ENCODE results near the gene UNC13C. TPM values are rescaled to one million over a fixed set of nuclear protein-coding genes. Genes with fewer than 3 reads are reported as not detected.

UNC13C gene
- total and polyA plus RNA-seq, 2 donors (not counting 3 experiments of a cell fraction or from before 2014, with no cell fraction given), result not detected

DNA sequence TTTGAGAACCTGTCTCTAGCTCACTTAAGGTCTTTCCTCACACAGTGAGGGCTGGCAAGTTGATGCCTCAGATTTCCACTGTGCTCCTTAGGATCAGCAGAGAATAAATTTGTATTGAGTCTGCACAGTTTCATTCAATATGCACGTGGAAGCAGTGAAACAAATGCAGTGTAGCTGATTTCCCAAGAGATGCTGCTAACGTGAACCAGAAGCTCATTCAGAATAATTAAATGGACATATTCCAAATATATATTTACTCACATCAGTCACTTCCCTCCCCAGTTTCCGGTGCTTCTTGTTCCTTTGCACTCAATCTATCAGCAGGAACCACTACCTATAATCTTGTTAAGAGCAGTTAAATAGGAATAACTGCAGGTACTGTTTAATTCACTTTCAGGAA, 86.1 kb downstream of the UNC13C start:
- no peaks in the 10 kb centered on the region for H3K36me3 ChIP-seq (ENCODE audit: control insufficient read depth in 2 of 2, extremely low read depth in 1 of 2, insufficient read depth in 2 of 2, low read length in 2 of 2)
- H3K4me1 ChIP-seq (ENCODE audit: control insufficient read depth, extremely low read depth, insufficient read depth, low read length), result no peaks in the 10 kb centered on the region
- H3K9ac ChIP-seq (replicated peaks; ENCODE audit: extremely low read depth, insufficient read depth, low read length), result no peak overlapping the region
- H3K4me2 ChIP-seq (ENCODE audit: insufficient read depth, low read length), result no peak overlapping the region
- dilution Hi-C loops (cut with MboI; ENCODE audit: extremely low pct_ligation_motif_present, low sequenced_read_pairs), result no loop called here
- H3K27me3 ChIP-seq (ENCODE audit: control insufficient read depth in 2 of 2, insufficient read depth in 2 of 2, low read length in 2 of 2), result no peaks in the 10 kb centered on the region
- intact Hi-C loops (cut with micrococcal nuclease), result no loop called here
- no peak for DNase-seq (ENCODE audit: low read depth, low spot score)
- no peak for FAIRE-seq
- no peaks in the 10 kb centered on the region for H3K9me1 ChIP-seq (replicated peaks; ENCODE audit: control insufficient read depth, extremely low read depth, insufficient read depth, low read length)
- H2AFZ ChIP-seq (ENCODE audit: low read depth, low read length), result no peak overlapping the region
- H4K20me1 ChIP-seq (replicated peaks; ENCODE audit: control insufficient read depth, extremely low read depth, insufficient read depth, low read length), result no peaks in the 10 kb centered on the region
- H3K79me2 ChIP-seq (ENCODE audit: control insufficient read depth, insufficient read depth, low read length), result no peaks in the 10 kb centered on the region
- ChIA-PET CTCF (no interaction called here), POLR2A (no interaction called here)
- no peak overlapping the region for H3K4me3 ChIP-seq (replicated peaks in 1 of 3; ENCODE audit: insufficient read depth in 1 of 3, low read depth in 1 of 3, low read length in 3 of 3)
- BruUV-seq (replicated peaks), result no TSS peak
- TF ChIP-seq MYC (IDR thresholded peaks at IDR 0.05; ENCODE audit: low read depth, low read length), result no peak
- no peak for TF ChIP-seq JUN (IDR thresholded peaks at IDR 0.05; ENCODE audit: borderline replicate concordance, insufficient read depth, insufficient read length, low read depth)
- no peak for TF ChIP-seq POLR2AphosphoS5 (IDR thresholded peaks at IDR 0.05; ENCODE audit: insufficient read depth, low read depth, low read length)
- no peak for TF ChIP-seq MAX (IDR thresholded peaks at IDR 0.05; ENCODE audit: insufficient read depth, insufficient read length)
- TF ChIP-seq FOS (IDR thresholded peaks at IDR 0.05; ENCODE audit: borderline replicate concordance, insufficient read depth, low read length), result no peak
- no peak for TF ChIP-seq EZH2 (IDR thresholded peaks at IDR 0.05; ENCODE audit: borderline replicate concordance, low read depth, low read length, severe bottlenecking)
- TF ChIP-seq POLR2A (IDR thresholded peaks at IDR 0.05; ENCODE audit: low read depth, low read length), result no peak
- TF ChIP-seq GATA2 (IDR thresholded peaks at IDR 0.05; ENCODE audit: insufficient read depth, insufficient read length, low read depth, low read length), result no peak
- TF ChIP-seq CTCF (IDR thresholded peaks at IDR 0.05; ENCODE audit: extremely low read depth in 1 of 2, insufficient read depth in 1 of 2, low read depth in 1 of 2, low read length in 2 of 2), result no peak
- H3K27ac ChIP-seq (ENCODE audit: insufficient read depth, low read depth, low read length), result no peak overlapping the region
- H3K9me3 ChIP-seq (replicated peaks; ENCODE audit: control insufficient read depth, insufficient read depth, low read length), result no peaks in the 10 kb centered on the region

Data from endothelial cell of umbilical vein (primary cell).